Activated CD4-positive, alpha-beta T cell treated with anti-CD3 and anti-CD28 coated beads for 36 hours (primary cell): Measurements from ENCODE around the gene CSTPP1. TPM values are rescaled to one million over a fixed set of nuclear protein-coding genes. Genes with fewer than 3 reads are reported as not detected.

Experiments used
- ATAC-seq: fragments of 200-7000 bp; cut with Tn5 transposase; one replicate; pipeline ENCODE4 v1.10.0; 2021; ENCODE audit warnings: mild to moderate bottlenecking, moderate library complexity
- CTCF ChIA-PET: fragments of 350-600 bp; sonication (Branson Sonifier 250); formaldehyde crosslinking; loops from one replicate; lab custom pipeline; 2021; ENCODE audit warnings: antibody characterized with exemption; lab: Charles Lee
- POLR2A ChIA-PET: fragments of 350-600 bp; sonication (Branson Sonifier 250); formaldehyde crosslinking; loops from one replicate; lab custom pipeline; 2021; ENCODE audit warnings: antibody characterized with exemption, inconsistent platforms; lab: Charles Lee
- DNase-seq: peaks from one replicate; pipeline ENCODE4 v3.0.0-alpha.2; 2020
- H3K27ac Mint-ChIP-seq: one replicate; pipeline ENCODE4 v1.8.0; 2021; ENCODE audit warnings: mixed read lengths
- H3K27me3 Mint-ChIP-seq: one replicate; pipeline ENCODE4 v1.8.0; 2021; ENCODE audit warnings: mixed read lengths
- H3K36me3 Mint-ChIP-seq: one replicate; pipeline ENCODE4 v1.8.0; 2021; ENCODE audit warnings: low read depth, mixed read lengths
- H3K4me1 Mint-ChIP-seq: one replicate; pipeline ENCODE4 v1.8.0; 2021; ENCODE audit warnings: mixed read lengths
- H3K4me3 Mint-ChIP-seq: one replicate; pipeline ENCODE4 v1.8.0; 2021; ENCODE audit warnings: mild to moderate bottlenecking, moderate library complexity, mixed read lengths
- H3K9me3 Mint-ChIP-seq: one replicate; pipeline ENCODE4 v1.8.0; 2021; ENCODE audit warnings: low read depth, mixed read lengths
- intact Hi-C, 2 experiments: fragments of 100-400 bp; cut with DNase I in 1 of 2; cut with micrococcal nuclease in 1 of 2; formaldehyde crosslinking; loops; one replicate each; pipeline versions ENCODE4 v1.14.2 to v1.15.1; 2022 to 2024; cut with DNase I, micrococcal nuclease
- total RNA-seq, 2 experiments: library from RNA; stranded (reverse); gene quantifications; one replicate each; pipeline ENCODE4 v1.2.3, GENCODE V29; 2021

Gene CSTPP1
- total RNA-seq, 2 experiments from 2014 or later, result 17.9 to 18.6 TPM

GRCh38 chr11:46912526-46913150, 23.9 kb upstream of the CSTPP1 start:
- Mint-ChIP-seq H3K4me1 (peaks cover 11% of the 10 kb centered on the region), H3K36me3 (no peaks in the 10 kb centered on the region), H3K27me3 (peaks cover 55% of the 10 kb centered on the region), H3K9me3 (no peaks in the 10 kb centered on the region), H3K4me3 (no peak overlapping the region), H3K27ac (no peak overlapping the region)
- ATAC-seq, result no peak
- POLR2A ChIA-PET, result no interaction called here
- intact Hi-C loops, result no loop called here
- no peak for DNase-seq
- CTCF ChIA-PET, result interaction anchor here (0.7 to 3.0 kb wide), 7 partner anchors 22 to 354 kb away, joined by 3 to 21 read pairs (median 3); partner anchors contain the start of gene CSTPP1

GRCh38 chr11:46913484-46913883, 23.1 kb upstream of the CSTPP1 start:
- peaks cover 13% of the 10 kb centered on the region for H3K4me1 Mint-ChIP-seq
- intact Hi-C loops, result no loop called here
- POLR2A ChIA-PET, result interaction anchor here (0.6 kb wide), 1 partner anchor 74 kb away, joined by 5 read pairs; no protein-coding TSS in a partner anchor
- no peak for DNase-seq
- peaks cover 58% of the 10 kb centered on the region for H3K27me3 Mint-ChIP-seq
- no peak for ATAC-seq
- H3K9me3 Mint-ChIP-seq, result no peaks in the 10 kb centered on the region
- no peaks in the 10 kb centered on the region for H3K36me3 Mint-ChIP-seq
- no peak overlapping the region for H3K4me3 Mint-ChIP-seq
- no peak overlapping the region for H3K27ac Mint-ChIP-seq
- CTCF ChIA-PET, result interaction anchor here (0.6 to 3.0 kb wide), 9 partner anchors 10 to 353 kb away, joined by 3 to 21 read pairs (median 4); partner anchors contain the start of gene CSTPP1

GRCh38 chr11:46914363-46914762, 22.2 kb upstream of the CSTPP1 start:
- no peak overlapping the region for H3K27ac Mint-ChIP-seq
- ChIA-PET POLR2A (no interaction called here), CTCF (interaction anchor here (0.6 to 3.0 kb wide), 4 partner anchors 11 to 239 kb away, joined by 3 to 21 read pairs (median 5); no protein-coding TSS in a partner anchor)
- H3K36me3 Mint-ChIP-seq, result no peaks in the 10 kb centered on the region
- ATAC-seq (no peak), DNase-seq (no peak)
- H3K4me3 Mint-ChIP-seq, result no peak overlapping the region
- H3K4me1 Mint-ChIP-seq, result peaks cover 20% of the 10 kb centered on the region
- H3K9me3 Mint-ChIP-seq, result no peaks in the 10 kb centered on the region
- intact Hi-C loops, result no loop called here
- H3K27me3 Mint-ChIP-seq, result peaks cover 63% of the 10 kb centered on the region

- ATAC-seq (no peak), DNase-seq (no peak)
- CTCF ChIA-PET, result interaction anchor here (0.6 to 3.0 kb wide), 3 partner anchors 11 to 239 kb away, joined by 5 to 21 read pairs (median 6); partner anchors contain the start of gene ZNF408
- POLR2A ChIA-PET, result no interaction called here
- no peak overlapping the region for H3K4me3 Mint-ChIP-seq
- no peaks in the 10 kb centered on the region for H3K9me3 Mint-ChIP-seq
- H3K36me3 Mint-ChIP-seq, result no peaks in the 10 kb centered on the region
- H3K4me1 Mint-ChIP-seq, result peaks cover 25% of the 10 kb centered on the region
- intact Hi-C loops, result no loop called here
- no peak overlapping the region for H3K27ac Mint-ChIP-seq
- H3K27me3 Mint-ChIP-seq, result peaks cover 65% of the 10 kb centered on the region
These were observed 21.7 kb upstream of the CSTPP1 start for GRCh38 chr11:46914910-46915309.

- Mint-ChIP-seq H3K36me3 (no peaks in the 10 kb centered on the region), H3K4me1 (peaks cover 25% of the 10 kb centered on the region), H3K4me3 (peak overlapping the region; percentile 62), H3K27me3 (peaks cover 57% of the 10 kb centered on the region), H3K9me3 (no peaks in the 10 kb centered on the region), H3K27ac (no peak overlapping the region)
- peak; percentile 38 for DNase-seq
- ChIA-PET POLR2A (interaction anchor here (0.6 to 1.6 kb wide), 8 partner anchors 20 to 546 kb away, joined by 3 to 9 read pairs (median 4); partner anchors contain the start of gene CSTPP1), CTCF (interaction anchor here (0.6 to 1.7 kb wide), 21 partner anchors 9 to 572 kb away, joined by 3 to 9 read pairs (median 4); partner anchors contain the start of gene CSTPP1)
- intact Hi-C loops, result no loop called here
- ATAC-seq, result peak; percentile 56
These were observed 20.1 kb upstream of the CSTPP1 start for GRCh38 chr11:46916286-46917108.

GRCh38 chr11:46917109-46917761, 19.3 kb upstream of the CSTPP1 start:
- ChIA-PET POLR2A (interaction anchor here (1.1 to 1.6 kb wide), 3 partner anchors 19 to 246 kb away, joined by 3 to 5 read pairs (median 4); partner anchors contain the start of gene CSTPP1), CTCF (interaction anchor here (0.6 to 1.7 kb wide), 19 partner anchors 8 to 490 kb away, joined by 3 to 9 read pairs (median 4); partner anchors contain the start of gene CSTPP1)
- Mint-ChIP-seq H3K36me3 (no peaks in the 10 kb centered on the region), H3K4me1 (peaks cover 25% of the 10 kb centered on the region), H3K4me3 (peak overlapping the region; percentile 62), H3K9me3 (no peaks in the 10 kb centered on the region), H3K27ac (no peak overlapping the region), H3K27me3 (peaks cover 54% of the 10 kb centered on the region)
- intact Hi-C loops, result no loop called here
- DNase-seq (no peak), ATAC-seq (peak; percentile 12)

GRCh38 chr11:46917762-46918082, 18.8 kb upstream of the CSTPP1 start:
- intact Hi-C loops, result no loop called here
- H3K36me3 Mint-ChIP-seq, result no peaks in the 10 kb centered on the region
- no peak overlapping the region for H3K27ac Mint-ChIP-seq
- peaks cover 25% of the 10 kb centered on the region for H3K4me1 Mint-ChIP-seq
- ATAC-seq (no peak), DNase-seq (no peak)
- ChIA-PET CTCF (interaction anchor here (0.7 to 1.6 kb wide), 7 partner anchors 8 to 269 kb away, joined by 3 to 9 read pairs (median 4); partner anchors contain the start of gene CSTPP1), POLR2A (interaction anchor here (1.1 to 1.2 kb wide), 2 partner anchors 19 to 246 kb away, joined by 3 to 5 read pairs; partner anchors contain the start of gene CSTPP1)
- peak overlapping the region; percentile 62 for H3K4me3 Mint-ChIP-seq
- H3K27me3 Mint-ChIP-seq, result peaks cover 53% of the 10 kb centered on the region
- H3K9me3 Mint-ChIP-seq, result no peaks in the 10 kb centered on the region

- ChIA-PET POLR2A (no interaction called here), CTCF (interaction anchor here (1.0 to 2.0 kb wide), 4 partner anchors 8 to 240 kb away, joined by 3 to 10 read pairs (median 6); no protein-coding TSS in a partner anchor)
- H3K36me3 Mint-ChIP-seq, result no peaks in the 10 kb centered on the region
- intact Hi-C loops, result no loop called here
- peaks cover 49% of the 10 kb centered on the region for H3K27me3 Mint-ChIP-seq
- H3K4me1 Mint-ChIP-seq, result peaks cover 25% of the 10 kb centered on the region
- ATAC-seq (peak; percentile 57), DNase-seq (peak; percentile 62)
- no peaks in the 10 kb centered on the region for H3K9me3 Mint-ChIP-seq
- no peak within 1 kb of the TSS for H3K27ac Mint-ChIP-seq
- H3K4me3 Mint-ChIP-seq, result peak within 1 kb of the TSS; percentile 64
These were observed 18.3 kb upstream of the CSTPP1 start, which contains the start of gene LRP4 for GRCh38 chr11:46918083-46918787. Gene LRP4 (minus strand): TSS chr11:46918550. CDS start chr11:46918379, 171 bp downstream.

GRCh38 chr11:46918788-46919513, 17.6 kb upstream of the CSTPP1 start:
- intact Hi-C loops, result no loop called here
- peaks cover 25% of the 10 kb centered on the region for H3K4me1 Mint-ChIP-seq
- no peak overlapping the region for H3K27ac Mint-ChIP-seq
- POLR2A ChIA-PET, result interaction anchor here (0.6 kb wide), 1 partner anchor 567 kb away, joined by 3 read pairs; no protein-coding TSS in a partner anchor
- no peaks in the 10 kb centered on the region for H3K36me3 Mint-ChIP-seq
- CTCF ChIA-PET, result interaction anchor here (0.6 to 2.0 kb wide), 10 partner anchors 9 to 526 kb away, joined by 3 to 10 read pairs (median 3); partner anchors contain the start of gene CSTPP1
- ATAC-seq (no peak), DNase-seq (no peak)
- H3K9me3 Mint-ChIP-seq, result no peaks in the 10 kb centered on the region
- peaks cover 46% of the 10 kb centered on the region for H3K27me3 Mint-ChIP-seq
- peak overlapping the region; percentile 64 for H3K4me3 Mint-ChIP-seq
